Cardiac muscle cell (in vitro differentiated cells and primary cell): ENCODE data around the gene SEMA4D. TPM values are rescaled to one million over a fixed set of nuclear protein-coding genes. Genes with fewer than 3 reads are reported as not detected.

Experiments used
- DNase-seq, 2 donors: peaks; one replicate each; pipeline versions ENCODE4 v3.0.0 to v3.0.0-alpha.2; 2010 to 2017; ENCODE audit warnings: low read depth in 1 of 2, low spot score in 1 of 2
- H3K27ac ChIP-seq: fragments of 200-600 bp; sonication (generic); 2 replicates; pipeline ENCODE4 v1.5.1; 2016
- H3K27me3 ChIP-seq: fragments of 200-600 bp; sonication (generic); 2 replicates; pipeline ENCODE4 v1.6.0; 2016; ENCODE audit warnings: control low read depth
- H3K36me3 ChIP-seq: fragments of 200-600 bp; sonication (generic); 2 replicates; pipeline ENCODE4 v1.5.1; 2016; ENCODE audit warnings: control low read depth
- H3K4me1 ChIP-seq: fragments of 200-600 bp; sonication (generic); 2 replicates; pipeline ENCODE4 v1.8.1; 2017; ENCODE audit warnings: low read depth, mild to moderate bottlenecking, mixed run types
- H3K4me3 ChIP-seq: fragments of 200-600 bp; sonication (generic); 2 replicates; pipeline ENCODE4 v1.5.1; 2016; ENCODE audit warnings: mild to moderate bottlenecking
- H3K9me3 ChIP-seq: fragments of 200-600 bp; sonication (generic); 2 replicates; pipeline ENCODE4 v1.5.1; 2017; ENCODE audit warnings: low read depth, mild to moderate bottlenecking, control low read depth
- CTCF ChIP-seq: IDR thresholded peaks from 2 replicates; pipeline ENCODE4 v1.5.1; 2012; ENCODE audit warnings: low read depth, mild to moderate bottlenecking, low read length
- polyA plus RNA-seq: library from polyadenylated mRNA; unstranded; fragments of >200 nt; fragmentation: Nextera tagmentation; extraction: Ambion mirVana; gene quantifications from 2 replicates; pipeline ENCODE4 v1.2.1, GENCODE V29; 2016
- total RNA-seq: library from RNA; depleted of rRNA; stranded (reverse); fragments of >200 nt; gene quantifications from 2 replicates; pipeline ENCODE4 v1.2.3, GENCODE V29; 2016

The SEMA4D gene
- total and polyA plus RNA-seq, 2 experiments from 2014 or later = 16.5 to 34.2 TPM

GRCh38 chr9:89542401-89543021, 44.6 kb upstream of the SEMA4D start:
- Histone ChIP-seq H3K27me3 (no peaks in the 10 kb centered on the region), H3K4me1 (no peaks in the 10 kb centered on the region), H3K36me3 (no peaks in the 10 kb centered on the region), H3K9me3 (no peaks in the 10 kb centered on the region), H3K4me3 (no peak overlapping the region), H3K27ac (no peak overlapping the region)
- DNase-seq = no peak
- TF ChIP-seq CTCF = no peak

GRCh38 chr9:89541798-89542197, 43.9 kb upstream of the SEMA4D start:
- Histone ChIP-seq H3K36me3 (no peaks in the 10 kb centered on the region), H3K4me1 (no peaks in the 10 kb centered on the region), H3K4me3 (no peak overlapping the region), H3K27ac (no peak overlapping the region), H3K27me3 (no peaks in the 10 kb centered on the region), H3K9me3 (no peaks in the 10 kb centered on the region)
- TF ChIP-seq CTCF = no peak
- no peak for DNase-seq

DNA sequence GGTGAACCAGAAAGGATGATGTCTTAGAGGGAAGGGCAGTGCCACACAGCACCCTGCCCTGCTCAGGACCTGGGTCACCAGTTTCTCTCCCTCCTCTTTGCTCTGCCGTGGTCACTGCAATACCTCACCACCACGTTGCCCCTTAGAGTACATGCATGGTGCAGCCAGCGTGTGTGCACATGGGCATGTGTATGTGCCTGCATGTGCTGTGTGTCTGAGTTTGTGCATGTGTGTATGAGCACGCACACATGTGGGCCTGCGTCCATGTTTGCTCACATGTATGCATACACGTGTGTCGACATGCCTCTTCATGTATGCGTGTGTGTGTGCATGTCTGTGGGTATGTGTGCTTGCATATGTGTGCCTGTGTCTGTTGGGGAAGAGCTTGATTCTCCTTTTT, 41.5 kb upstream of the SEMA4D start:
- Histone ChIP-seq H3K27ac (no peak overlapping the region), H3K27me3 (no peaks in the 10 kb centered on the region), H3K9me3 (no peaks in the 10 kb centered on the region), H3K4me1 (no peaks in the 10 kb centered on the region), H3K36me3 (no peaks in the 10 kb centered on the region), H3K4me3 (no peak overlapping the region)
- no peak for DNase-seq
- no peak for TF ChIP-seq CTCF

- Histone ChIP-seq H3K4me1 (no peaks in the 10 kb centered on the region), H3K4me3 (no peak overlapping the region), H3K27ac (no peak overlapping the region), H3K36me3 (no peaks in the 10 kb centered on the region), H3K27me3 (no peaks in the 10 kb centered on the region), H3K9me3 (no peaks in the 10 kb centered on the region)
- no peak for DNase-seq
- no peak for TF ChIP-seq CTCF
Observed at GRCh38 chr9:89538871-89539270, 41.0 kb upstream of the SEMA4D start.

GRCh38 chr9:89537166-89537565, 39.3 kb upstream of the SEMA4D start:
- Histone ChIP-seq H3K27me3 (no peaks in the 10 kb centered on the region), H3K4me3 (no peak overlapping the region), H3K27ac (no peak overlapping the region), H3K36me3 (no peaks in the 10 kb centered on the region), H3K9me3 (no peaks in the 10 kb centered on the region), H3K4me1 (no peaks in the 10 kb centered on the region)
- no peak for DNase-seq
- TF ChIP-seq CTCF = no peak
